CD4-positive, alpha-beta memory T cell (primary cell): ENCODE data around the gene AP1S1. TPM values are rescaled to one million over a fixed set of nuclear protein-coding genes. Genes with fewer than 3 reads are reported as not detected.
A peak's percentile ranks its signal among the peaks of the same experiment; 100 is the strongest.

Experiments
- CTCF ChIA-PET: fragments of 350-600 bp; sonication (Branson Sonifier 250); formaldehyde crosslinking; loops from one replicate; lab custom pipeline; 2021; ENCODE audit warnings: inconsistent platforms; ENCODE audit not compliant: partially characterized antibody; lab: Charles Lee
- POLR2A ChIA-PET: fragments of 350-600 bp; sonication (Branson Sonifier 250); formaldehyde crosslinking; loops from one replicate; lab custom pipeline; 2021; ENCODE audit not compliant: partially characterized antibody; lab: Charles Lee
- DNase-seq, 5 donors: peaks; one replicate each; pipeline versions ENCODE4 v3.0.0 to v3.0.0-alpha.2; 2020 to 2022; ENCODE audit warnings: mixed read lengths in 1 of 5
- H3K27ac ChIP-seq: one replicate; pipeline ENCODE4 v1.7.0; 2013; ENCODE audit warnings: low read depth, low read length
- H3K27me3 ChIP-seq: 2 replicates; pipeline ENCODE4 v1.7.0; 2013; ENCODE audit warnings: mild to moderate bottlenecking, low read length, moderate library complexity; ENCODE audit not compliant: insufficient read depth
- H3K36me3 ChIP-seq: 2 replicates; pipeline ENCODE4 v1.7.0; 2013; ENCODE audit warnings: mild to moderate bottlenecking, low read length, moderate library complexity; ENCODE audit not compliant: insufficient read depth
- H3K4me1 ChIP-seq: 2 replicates; pipeline ENCODE4 v1.7.0; 2013; ENCODE audit warnings: mild to moderate bottlenecking, low read length, moderate library complexity; ENCODE audit not compliant: insufficient read depth
- H3K4me3 ChIP-seq, 2 donors: one replicate each; pipeline ENCODE4 v1.7.0; 2013; ENCODE audit warnings: low read length in 2 of 2, mild to moderate bottlenecking in 1 of 2
- H3K9me3 ChIP-seq, 2 donors: one replicate each; pipeline ENCODE4 v1.7.0; 2013; ENCODE audit warnings: low read length in 2 of 2, control low read depth in 1 of 2; ENCODE audit not compliant: control insufficient read depth in 1 of 2
- H3K27ac Mint-ChIP-seq, 7 donors: one replicate each; pipeline ENCODE4 v1.8.0; 2020 to 2021; ENCODE audit warnings: mixed read lengths in 7 of 7, mild to moderate bottlenecking in 6 of 7, inconsistent platforms in 3 of 7, moderate library complexity in 3 of 7
- H3K27me3 Mint-ChIP-seq, 2 donors: one replicate each; pipeline ENCODE4 v1.8.0; 2020 to 2021; ENCODE audit warnings: mixed read lengths in 2 of 2
- H3K36me3 Mint-ChIP-seq, 2 donors: one replicate each; pipeline ENCODE4 v1.8.0; 2020 to 2021; ENCODE audit warnings: mixed read lengths in 2 of 2, inconsistent platforms in 1 of 2, mild to moderate bottlenecking in 1 of 2
- H3K4me1 Mint-ChIP-seq, 4 donors: one replicate each; pipeline ENCODE4 v1.8.0; 2020 to 2021; ENCODE audit warnings: mixed read lengths in 4 of 4, mild to moderate bottlenecking in 1 of 4
- H3K4me3 Mint-ChIP-seq, 8 donors: one replicate each; pipeline ENCODE4 v1.8.0; 2020 to 2021; ENCODE audit warnings: mixed read lengths in 8 of 8, mild to moderate bottlenecking in 7 of 8, moderate library complexity in 6 of 8, inconsistent platforms in 3 of 8
- H3K9me3 Mint-ChIP-seq, 8 donors: one replicate each; pipeline ENCODE4 v1.8.0; 2020 to 2021; ENCODE audit warnings: mixed read lengths in 8 of 8, mild to moderate bottlenecking in 5 of 8, inconsistent platforms in 3 of 8, moderate library complexity in 1 of 8
- intact Hi-C: fragments of 100-400 bp; cut with micrococcal nuclease; formaldehyde crosslinking; loops from one replicate; pipeline ENCODE4 v1.15.1; 2023
- polyA plus RNA-seq, 2 donors: library from polyadenylated mRNA; unstranded; fragments of 300-500 nt; fragmentation: Illumina TruSeq; gene quantifications; one replicate each; pipeline ENCODE4 v1.2.3, GENCODE V29; 2021
- total RNA-seq, 2 experiments: library from RNA; stranded (reverse); gene quantifications; one replicate each; pipeline ENCODE4 v1.2.3, GENCODE V29; 2021

Gene AP1S1
- total and polyA plus RNA-seq, 4 experiments from 2014 or later: 4.2 to 10.8 (median 8.5) TPM

- H3K4me3 Mint-ChIP-seq: peak overlapping the region in 1 of 8 donors; percentile 20
Measured at GRCh38 chr7:101177644-101178043, 23.4 kb downstream of the AP1S1 start.

GRCh38 chr7:101179117-101179516, 24.8 kb downstream of the AP1S1 start:
- H3K36me3 ChIP-seq: no peaks in the 10 kb centered on the region
- H3K4me3 ChIP-seq: no peak overlapping the region
- no peak overlapping the region for H3K27ac ChIP-seq
- CTCF ChIA-PET: interaction anchor here (1.0 kb wide), 2 partner anchors 13 to 35 kb away, joined by 3 to 5 read pairs; no protein-coding TSS in a partner anchor
- H3K27ac Mint-ChIP-seq: peak overlapping the region in 1 of 7 donors; percentile 17
- H3K4me3 Mint-ChIP-seq: peak overlapping the region in 6 of 8 donors; percentile 16 to 82 (median 56)
- H3K9me3 Mint-ChIP-seq: peaks cover 0 to 3% (median 0%) of the 10 kb centered on the region in 8 donors
- H3K9me3 ChIP-seq: no peaks in the 10 kb centered on the region
- H3K4me1 ChIP-seq: peaks cover 3% of the 10 kb centered on the region
- H3K4me1 Mint-ChIP-seq: peaks cover 7 to 23% (median 10%) of the 10 kb centered on the region in 4 donors
- H3K27me3 ChIP-seq: peaks cover 30% of the 10 kb centered on the region
- H3K36me3 Mint-ChIP-seq: no peaks in the 10 kb centered on the region
- peaks cover 54 to 62% of the 10 kb centered on the region in 2 donors for H3K27me3 Mint-ChIP-seq
- intact Hi-C loops: no loop called here
- no peak for DNase-seq
- POLR2A ChIA-PET: no interaction called here

More at GRCh38 chr7:101177644-101178043, 23.4 kb downstream of the AP1S1 start:
- H3K4me1 Mint-ChIP-seq: peaks cover 13 to 36% (median 20%) of the 10 kb centered on the region in 4 donors
- peaks cover 0 to 4% (median 0%) of the 10 kb centered on the region in 8 donors for H3K9me3 Mint-ChIP-seq
- Histone ChIP-seq H3K36me3 (no peaks in the 10 kb centered on the region), H3K27me3 (peaks cover 42% of the 10 kb centered on the region), H3K4me1 (peaks cover 18% of the 10 kb centered on the region), H3K27ac (no peak overlapping the region), H3K9me3 (no peaks in the 10 kb centered on the region), H3K4me3 (no peak overlapping the region)
- H3K36me3 Mint-ChIP-seq: no peaks in the 10 kb centered on the region
- no peak for DNase-seq
- CTCF ChIA-PET: interaction anchor here (1.2 to 1.6 kb wide), 2 partner anchors 35 to 63 kb away, joined by 4 read pairs; no protein-coding TSS in a partner anchor
- POLR2A ChIA-PET: no interaction called here
- intact Hi-C loops: no loop called here
- H3K27me3 Mint-ChIP-seq: peaks cover 60 to 70% of the 10 kb centered on the region in 2 donors
- H3K27ac Mint-ChIP-seq: no peak overlapping the region

- ChIA-PET POLR2A (no interaction called here), CTCF (interaction anchor here (0.8 kb wide), 1 partner anchor 13 kb away, joined by 4 read pairs; no protein-coding TSS in a partner anchor)
- no peak for DNase-seq
- H3K9me3 ChIP-seq: no peaks in the 10 kb centered on the region
- intact Hi-C loops: no loop called here
- Mint-ChIP-seq H3K36me3 (no peaks in the 10 kb centered on the region), H3K9me3 (peaks cover 0 to 2% (median 0%) of the 10 kb centered on the region in 8 donors), H3K27me3 (peaks cover 50 to 61% of the 10 kb centered on the region in 2 donors), H3K4me1 (peaks cover 4 to 17% (median 7%) of the 10 kb centered on the region in 4 donors), H3K27ac (no peak overlapping the region), H3K4me3 (peak overlapping the region in 2 of 8 donors; percentile 20 to 82)
- no peaks in the 10 kb centered on the region for H3K36me3 ChIP-seq
- H3K27ac ChIP-seq: no peak overlapping the region
- peaks cover 25% of the 10 kb centered on the region for H3K27me3 ChIP-seq
- no peaks in the 10 kb centered on the region for H3K4me1 ChIP-seq
- H3K4me3 ChIP-seq: no peak overlapping the region
Measured at GRCh38 chr7:101179713-101180112, 25.4 kb downstream of the AP1S1 start.

- intact Hi-C loops: no loop called here
- CTCF ChIA-PET: interaction anchor here (0.8 to 0.9 kb wide), 2 partner anchors 13 kb away, joined by 3 to 4 read pairs; no protein-coding TSS in a partner anchor
- Mint-ChIP-seq H3K27ac (peak within 1 kb of the TSS in 2 of 7 donors; percentile 17 to 72), H3K9me3 (peaks cover 0 to 2% (median 0%) of the 10 kb centered on the region in 8 donors), H3K27me3 (peaks cover 49 to 62% of the 10 kb centered on the region in 2 donors), H3K36me3 (no peaks in the 10 kb centered on the region), H3K4me3 (peak within 1 kb of the TSS in 6 of 8 donors; percentile 51 to 82 (median 64)), H3K4me1 (peaks cover 3 to 17% (median 5%) of the 10 kb centered on the region in 4 donors)
- DNase-seq: no peak
- POLR2A ChIA-PET: no interaction called here
- Histone ChIP-seq H3K36me3 (no peaks in the 10 kb centered on the region), H3K4me1 (no peaks in the 10 kb centered on the region), H3K27ac (no peak within 1 kb of the TSS), H3K9me3 (no peaks in the 10 kb centered on the region), H3K27me3 (peaks cover 21% of the 10 kb centered on the region), H3K4me3 (no peak within 1 kb of the TSS)
Measured at GRCh38 chr7:101180130-101180755, 26.0 kb downstream of the AP1S1 start, which contains the start of gene NAT16. Gene NAT16 (minus strand): TSS chr7:101180293. CDS start chr7:101174807, 5,486 bp downstream.

- Histone ChIP-seq H3K4me3 (no peak overlapping the region), H3K36me3 (no peaks in the 10 kb centered on the region), H3K4me1 (no peaks in the 10 kb centered on the region), H3K27me3 (peaks cover 4% of the 10 kb centered on the region), H3K9me3 (no peaks in the 10 kb centered on the region), H3K27ac (no peak overlapping the region)
- Mint-ChIP-seq H3K4me1 (peaks cover 0 to 11% (median 4%) of the 10 kb centered on the region in 4 donors), H3K36me3 (no peaks in the 10 kb centered on the region), H3K27ac (no peak overlapping the region), H3K4me3 (no peak overlapping the region), H3K9me3 (peaks cover 0 to 2% (median 0%) of the 10 kb centered on the region in 8 donors), H3K27me3 (peaks cover 25 to 33% of the 10 kb centered on the region in 2 donors)
- ChIA-PET CTCF (interaction anchor here (1.2 to 1.9 kb wide), 3 partner anchors 9 to 51 kb away, joined by 3 to 7 read pairs (median 4); no protein-coding TSS in a partner anchor), POLR2A (no interaction called here)
- intact Hi-C loops: no loop called here
- no peak for DNase-seq
Measured at GRCh38 chr7:101185258-101185839, 31.1 kb downstream of the AP1S1 start.

- no peaks in the 10 kb centered on the region for H3K36me3 Mint-ChIP-seq
Measured at GRCh38 chr7:101186194-101186593, 31.9 kb downstream of the AP1S1 start.

More at GRCh38 chr7:101186194-101186593, 31.9 kb downstream of the AP1S1 start:
- CTCF ChIA-PET: interaction anchor here (1.3 kb wide), 1 partner anchor 16 kb away, joined by 3 read pairs; no protein-coding TSS in a partner anchor
- H3K27me3 Mint-ChIP-seq: peaks cover 19 to 25% of the 10 kb centered on the region in 2 donors
- peaks cover 0 to 2% (median 0%) of the 10 kb centered on the region in 8 donors for H3K9me3 Mint-ChIP-seq
- no peak for DNase-seq
- Histone ChIP-seq H3K4me3 (no peak overlapping the region), H3K27me3 (no peaks in the 10 kb centered on the region), H3K9me3 (no peaks in the 10 kb centered on the region), H3K36me3 (no peaks in the 10 kb centered on the region), H3K27ac (no peak overlapping the region), H3K4me1 (no peaks in the 10 kb centered on the region)
- no peak overlapping the region for H3K4me3 Mint-ChIP-seq
- intact Hi-C loops: no loop called here
- POLR2A ChIA-PET: no interaction called here
- H3K27ac Mint-ChIP-seq: no peak overlapping the region
- peaks cover 0 to 5% (median under 1%) of the 10 kb centered on the region in 4 donors for H3K4me1 Mint-ChIP-seq
